Thyroid gland (tissue), 4 donors: ENCODE results near the gene NAXD. TPM values are rescaled to one million over a fixed set of nuclear protein-coding genes. Genes with fewer than 3 reads are reported as not detected.

Source experiments
- DNase-seq, 2 donors: peaks; one replicate each; pipeline ENCODE4 v3.0.0-alpha.2; 2019
- H3K27ac ChIP-seq, 3 donors: fragments of 200-600 bp; sonication (generic); 1 replicate in 2 of 3; 2 replicates in 1 of 3; pipeline ENCODE4 v1.5.1; 2016 to 2019; ENCODE audit warnings: mild to moderate bottlenecking in 1 of 3, moderate library complexity in 1 of 3
- H3K27me3 ChIP-seq: fragments of 200-600 bp; sonication (generic); one replicate; pipeline ENCODE4 v1.5.1; 2019
- H3K36me3 ChIP-seq, 2 donors: fragments of 200-600 bp; sonication (generic); one replicate each; pipeline ENCODE4 v1.5.1; 2016 to 2019
- H3K4me1 ChIP-seq, 2 donors: fragments of 200-600 bp; sonication (generic); one replicate each; pipeline ENCODE4 v1.5.1; 2017 to 2019
- H3K4me3 ChIP-seq, 3 donors: fragments of 200-600 bp; sonication (generic); replicated peaks in 1 of 3; 1 replicate in 2 of 3; 2 replicates in 1 of 3; pipeline ENCODE4 v1.5.1; 2016; ENCODE audit warnings: mild to moderate bottlenecking in 1 of 3
- H3K9me3 ChIP-seq: fragments of 200-600 bp; sonication (generic); one replicate; pipeline ENCODE4 v1.5.1; 2017
- POLR2A ChIP-seq, 2 donors: fragments of 450-650 bp; IDR thresholded peaks; one replicate each; pipeline ENCODE4 v1.6.1; 2017; ENCODE audit warnings: antibody characterized with exemption in 2 of 2, mild to moderate bottlenecking in 2 of 2, moderate library complexity in 1 of 2
- WGBS, 2 donors: methylation state at CpG; one replicate each; pipeline ENCODE4 v1.1.5; 2017; 5-methylcytosine and 5-hydroxymethylcytosine counted together
- intact Hi-C: fragments of 100-400 bp; cut with DNase I; formaldehyde crosslinking; loops from one replicate; pipeline ENCODE4 v1.15.1; 2023
- total RNA-seq, 4 donors: library from RNA; depleted of rRNA; stranded (reverse); fragments of >200 nt; gene quantifications; one replicate each; pipeline ENCODE4 v1.2.3, GENCODE V29; 2016
- TF ChIP-seq, protein P1 (sequence below), 6 experiments: fragments of 200-600 bp in 3 of 6; fragments of 450-650 bp in 3 of 6; sonication (generic) in 3 of 6; IDR thresholded peaks; one replicate each; pipeline ENCODE4 v1.5.1; 2016 to 2019; ENCODE audit warnings: antibody characterized with exemption in 6 of 6, mild to moderate bottlenecking in 2 of 6, inconsistent platforms in 1 of 6, moderate library complexity in 1 of 6

Gene NAXD
- total RNA-seq, 4 donors from 2014 or later, result 38.2 to 46.6 (median 42.8) TPM

DNA sequence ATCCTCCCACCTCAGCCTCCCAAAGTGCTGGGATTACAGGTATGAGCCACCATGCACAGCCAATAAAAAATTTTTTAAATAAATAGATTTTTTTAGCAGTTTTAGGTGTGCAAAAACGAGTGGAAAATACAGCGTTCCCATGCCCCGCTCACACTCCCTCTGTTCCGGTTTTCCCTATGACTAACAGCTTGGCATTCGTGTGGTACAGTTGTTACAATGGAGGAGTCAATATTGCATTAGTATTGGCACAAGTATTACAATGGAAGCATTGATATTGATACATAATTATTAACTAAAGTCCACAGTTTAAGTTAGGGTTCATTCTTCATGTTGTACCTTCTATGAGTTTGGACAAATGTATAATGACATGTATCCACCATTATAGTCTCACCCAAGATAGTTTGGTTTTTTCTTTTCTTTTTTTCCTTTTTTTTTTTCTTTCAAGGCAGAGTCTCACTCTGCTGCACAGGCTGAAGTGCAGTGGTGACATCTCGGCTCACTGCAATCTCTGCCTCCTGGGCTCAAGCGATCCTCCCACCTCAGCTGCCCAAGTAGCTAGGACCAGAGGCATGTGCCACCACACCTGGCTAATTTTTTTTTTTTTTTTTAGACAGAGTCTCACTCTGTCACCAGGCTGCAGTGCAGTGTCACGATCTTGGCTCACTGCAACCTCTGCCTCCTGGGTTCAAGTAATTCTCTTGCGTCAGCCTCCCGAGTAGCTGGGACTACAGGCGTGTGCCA is 38.4 kb upstream of the NAXD start:
- Histone ChIP-seq H3K27ac (no peak overlapping the region), H3K9me3 (no peaks in the 10 kb centered on the region), H3K36me3 (no peaks in the 10 kb centered on the region), H3K4me3 (no peak overlapping the region), H3K4me1 (no peaks in the 10 kb centered on the region), H3K27me3 (no peaks in the 10 kb centered on the region)
- intact Hi-C loops, result no loop called here
- 83 to 85% methylated on average over 11 of the region's 11 CpGs for WGBS, 2 donors
- TF ChIP-seq, protein P1, sequence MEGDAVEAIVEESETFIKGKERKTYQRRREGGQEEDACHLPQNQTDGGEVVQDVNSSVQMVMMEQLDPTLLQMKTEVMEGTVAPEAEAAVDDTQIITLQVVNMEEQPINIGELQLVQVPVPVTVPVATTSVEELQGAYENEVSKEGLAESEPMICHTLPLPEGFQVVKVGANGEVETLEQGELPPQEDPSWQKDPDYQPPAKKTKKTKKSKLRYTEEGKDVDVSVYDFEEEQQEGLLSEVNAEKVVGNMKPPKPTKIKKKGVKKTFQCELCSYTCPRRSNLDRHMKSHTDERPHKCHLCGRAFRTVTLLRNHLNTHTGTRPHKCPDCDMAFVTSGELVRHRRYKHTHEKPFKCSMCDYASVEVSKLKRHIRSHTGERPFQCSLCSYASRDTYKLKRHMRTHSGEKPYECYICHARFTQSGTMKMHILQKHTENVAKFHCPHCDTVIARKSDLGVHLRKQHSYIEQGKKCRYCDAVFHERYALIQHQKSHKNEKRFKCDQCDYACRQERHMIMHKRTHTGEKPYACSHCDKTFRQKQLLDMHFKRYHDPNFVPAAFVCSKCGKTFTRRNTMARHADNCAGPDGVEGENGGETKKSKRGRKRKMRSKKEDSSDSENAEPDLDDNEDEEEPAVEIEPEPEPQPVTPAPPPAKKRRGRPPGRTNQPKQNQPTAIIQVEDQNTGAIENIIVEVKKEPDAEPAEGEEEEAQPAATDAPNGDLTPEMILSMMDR (IDR thresholded peaks at IDR 0.05), result no peak
- TF ChIP-seq POLR2A (IDR thresholded peaks at IDR 0.05), result no peak
- DNase-seq, result peak in 1 of 2 donors; percentile 48

DNA sequence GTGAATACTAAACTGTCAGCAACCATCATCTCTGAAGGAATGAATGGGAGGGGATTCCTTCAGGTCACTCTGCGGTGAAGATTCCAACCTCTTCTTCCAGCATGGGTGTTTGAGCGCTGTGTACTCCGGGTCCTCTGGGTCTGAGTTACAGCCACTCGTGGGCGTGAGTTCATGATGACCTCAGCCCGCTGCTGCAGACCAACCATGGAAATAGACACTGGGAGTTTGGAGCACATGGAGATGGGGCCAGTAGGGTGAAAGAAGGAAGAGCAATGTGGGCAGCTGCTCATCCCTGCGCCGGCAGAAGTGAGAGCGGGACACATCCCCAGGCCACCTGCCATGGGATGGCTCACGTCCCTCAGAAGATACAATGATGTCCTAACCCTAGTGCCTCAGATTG is 37.0 kb upstream of the NAXD start:
- Histone ChIP-seq H3K4me3 (no peak overlapping the region), H3K36me3 (no peaks in the 10 kb centered on the region), H3K27ac (no peak overlapping the region), H3K27me3 (no peaks in the 10 kb centered on the region), H3K4me1 (no peaks in the 10 kb centered on the region), H3K9me3 (no peaks in the 10 kb centered on the region)
- TF ChIP-seq, protein P1 (IDR thresholded peaks at IDR 0.05), result no peak
- no peak for TF ChIP-seq POLR2A (IDR thresholded peaks at IDR 0.05)
- intact Hi-C loops, result no loop called here
- DNase-seq, result no peak
- WGBS, 2 donors, result 80 to 89% methylated on average over 9 to 10 of the region's 10 CpGs

DNA sequence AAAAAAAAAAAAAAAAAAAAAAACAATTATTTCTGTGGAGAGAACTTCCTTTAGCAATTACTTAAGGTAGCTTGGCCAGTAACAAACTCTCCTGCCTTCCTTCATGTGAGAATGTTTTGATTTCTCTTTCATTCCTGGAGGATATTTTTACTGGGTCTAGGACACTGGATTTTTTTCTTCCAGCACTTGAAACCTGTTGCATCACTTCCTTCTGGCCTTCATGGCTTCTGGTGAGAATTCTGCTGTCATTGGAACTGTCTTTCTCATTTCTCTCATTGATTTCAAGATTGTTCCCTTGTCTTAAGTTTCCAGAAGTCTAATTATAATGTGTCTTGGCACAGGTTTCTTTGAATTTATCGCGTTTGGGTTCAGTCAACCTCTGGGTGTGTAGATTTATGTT is 34.5 kb upstream of the NAXD start:
- TF ChIP-seq, protein P1 (IDR thresholded peaks at IDR 0.05), result no peak
- TF ChIP-seq POLR2A (IDR thresholded peaks at IDR 0.05), result no peak

DNA sequence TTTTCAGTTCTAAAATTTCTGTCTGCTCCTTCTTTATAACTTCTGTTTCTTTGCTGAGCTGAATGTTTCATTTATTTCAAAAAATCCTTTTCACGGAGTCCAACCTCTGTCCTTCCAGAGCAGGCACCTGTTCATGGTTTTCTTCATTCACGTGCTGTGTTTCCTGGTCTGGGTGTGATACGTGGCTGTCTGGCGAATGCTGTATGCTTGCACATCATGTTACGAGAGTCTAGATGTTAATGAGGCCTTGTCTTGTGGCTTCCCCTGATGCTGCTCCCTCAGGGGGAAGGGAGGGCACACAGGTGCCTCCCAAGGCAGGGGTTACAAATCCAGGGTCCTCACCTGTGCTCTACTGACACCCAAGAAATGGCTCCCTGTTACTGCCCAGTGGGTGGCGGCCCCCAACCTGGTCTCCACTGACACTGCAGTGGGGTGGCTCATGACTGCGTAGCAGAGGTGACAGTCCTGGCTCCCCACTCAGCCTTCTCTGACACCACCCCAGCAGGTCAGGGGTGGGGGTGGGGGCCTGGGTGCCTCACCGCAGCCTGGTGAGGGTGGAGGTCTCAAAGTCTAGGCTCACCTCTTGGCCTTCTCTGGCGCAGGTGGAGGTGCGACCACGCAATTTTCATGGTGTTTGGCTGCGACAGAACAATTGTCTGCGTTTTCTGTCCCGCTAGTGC is 33.7 kb upstream of the NAXD start:
- Histone ChIP-seq H3K36me3 (no peaks in the 10 kb centered on the region), H3K4me1 (no peaks in the 10 kb centered on the region), H3K27ac (no peak overlapping the region), H3K27me3 (no peaks in the 10 kb centered on the region), H3K9me3 (no peaks in the 10 kb centered on the region), H3K4me3 (no peak overlapping the region)
- 89 to 91% methylated on average over 12 to 14 of the region's 14 CpGs for WGBS, 2 donors
- DNase-seq, result no peak
- no peak for TF ChIP-seq POLR2A (IDR thresholded peaks at IDR 0.05)
- TF ChIP-seq, protein P1 (IDR thresholded peaks at IDR 0.05), result no peak
- intact Hi-C loops, result no loop called here

More for the DNA sequence above, 34.5 kb upstream of the NAXD start:
- Histone ChIP-seq H3K36me3 (no peaks in the 10 kb centered on the region), H3K9me3 (no peaks in the 10 kb centered on the region), H3K4me1 (no peaks in the 10 kb centered on the region), H3K27me3 (no peaks in the 10 kb centered on the region), H3K27ac (peak overlapping the region in 2 of 3 donors; percentile 39 to 62), H3K4me3 (no peak overlapping the region)
- intact Hi-C loops, result no loop called here
- no peak for DNase-seq
- WGBS, 2 donors, result 57 to 76% methylated on average over 2 of the region's 2 CpGs

DNA sequence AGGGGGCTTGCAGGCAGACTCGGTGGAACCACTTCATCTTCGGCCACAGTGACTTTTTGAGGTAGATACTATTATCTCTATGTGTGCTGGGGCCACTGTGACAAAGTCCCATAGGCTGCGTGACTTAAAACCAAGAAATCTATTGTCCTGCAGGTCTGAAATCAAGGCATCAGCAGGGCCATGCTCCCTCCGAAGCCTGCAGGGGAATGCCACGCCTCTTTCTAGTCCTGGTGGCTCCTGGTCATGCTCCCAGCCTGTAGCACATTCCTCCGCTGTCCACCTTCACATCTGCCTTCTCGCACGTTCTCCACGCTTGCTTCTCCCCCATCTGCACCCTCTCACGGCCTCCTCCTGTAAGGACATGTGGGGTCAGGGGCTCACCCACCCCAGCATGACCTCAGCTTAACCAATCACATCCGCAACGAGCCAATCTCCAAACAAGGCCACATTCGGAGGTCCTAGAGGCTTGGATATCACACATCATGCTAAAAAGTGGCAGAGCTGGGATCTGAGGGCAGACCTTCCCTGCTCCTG is 32.9 kb upstream of the NAXD start:
- H3K36me3 ChIP-seq, result no peaks in the 10 kb centered on the region
- no peaks in the 10 kb centered on the region for H3K9me3 ChIP-seq
- TF ChIP-seq POLR2A (IDR thresholded peaks at IDR 0.05), result no peak
- TF ChIP-seq, protein P1 (IDR thresholded peaks at IDR 0.05), result no peak
- H3K27me3 ChIP-seq, result no peaks in the 10 kb centered on the region
- H3K27ac ChIP-seq, result no peak overlapping the region
- 90 to 92% methylated on average over 13 of the region's 13 CpGs for WGBS, 2 donors
- intact Hi-C loops, result no loop called here
- H3K4me3 ChIP-seq, result no peak overlapping the region
- no peaks in the 10 kb centered on the region for H3K4me1 ChIP-seq
- DNase-seq, result no peak
